Measurements from ENCODE around the gene MET.
"Not testable (repeated sequence)": the region's sequence is repeated elsewhere in the genome, so short reads cannot be mapped to it uniquely, and the experiment has no call there.

MET gene

DNA sequence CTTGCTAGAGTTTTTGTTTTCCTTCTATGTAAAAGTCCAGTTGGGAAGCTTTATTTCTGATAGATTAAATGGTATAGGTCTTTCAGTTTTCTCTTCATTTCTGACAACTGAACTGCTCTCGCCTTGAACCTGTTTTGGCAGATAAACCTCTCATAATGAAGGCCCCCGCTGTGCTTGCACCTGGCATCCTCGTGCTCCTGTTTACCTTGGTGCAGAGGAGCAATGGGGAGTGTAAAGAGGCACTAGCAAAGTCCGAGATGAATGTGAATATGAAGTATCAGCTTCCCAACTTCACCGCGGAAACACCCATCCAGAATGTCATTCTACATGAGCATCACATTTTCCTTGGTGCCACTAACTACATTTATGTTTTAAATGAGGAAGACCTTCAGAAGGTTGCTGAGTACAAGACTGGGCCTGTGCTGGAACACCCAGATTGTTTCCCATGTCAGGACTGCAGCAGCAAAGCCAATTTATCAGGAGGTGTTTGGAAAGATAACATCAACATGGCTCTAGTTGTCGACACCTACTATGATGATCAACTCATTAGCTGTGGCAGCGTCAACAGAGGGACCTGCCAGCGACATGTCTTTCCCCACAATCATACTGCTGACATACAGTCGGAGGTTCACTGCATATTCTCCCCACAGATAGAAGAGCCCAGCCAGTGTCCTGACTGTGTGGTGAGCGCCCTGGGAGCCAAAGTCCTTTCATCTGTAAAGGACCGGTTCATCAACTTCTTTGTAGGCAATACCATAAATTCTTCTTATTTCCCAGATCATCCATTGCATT lies 27.1 kb downstream of the MET start:
- DNase-seq: no peak

DNA sequence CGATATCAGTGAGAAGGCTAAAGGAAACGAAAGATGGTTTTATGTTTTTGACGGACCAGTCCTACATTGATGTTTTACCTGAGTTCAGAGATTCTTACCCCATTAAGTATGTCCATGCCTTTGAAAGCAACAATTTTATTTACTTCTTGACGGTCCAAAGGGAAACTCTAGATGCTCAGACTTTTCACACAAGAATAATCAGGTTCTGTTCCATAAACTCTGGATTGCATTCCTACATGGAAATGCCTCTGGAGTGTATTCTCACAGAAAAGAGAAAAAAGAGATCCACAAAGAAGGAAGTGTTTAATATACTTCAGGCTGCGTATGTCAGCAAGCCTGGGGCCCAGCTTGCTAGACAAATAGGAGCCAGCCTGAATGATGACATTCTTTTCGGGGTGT lies 27.7 kb downstream of the MET start:
- no peak for DNase-seq

DNA sequence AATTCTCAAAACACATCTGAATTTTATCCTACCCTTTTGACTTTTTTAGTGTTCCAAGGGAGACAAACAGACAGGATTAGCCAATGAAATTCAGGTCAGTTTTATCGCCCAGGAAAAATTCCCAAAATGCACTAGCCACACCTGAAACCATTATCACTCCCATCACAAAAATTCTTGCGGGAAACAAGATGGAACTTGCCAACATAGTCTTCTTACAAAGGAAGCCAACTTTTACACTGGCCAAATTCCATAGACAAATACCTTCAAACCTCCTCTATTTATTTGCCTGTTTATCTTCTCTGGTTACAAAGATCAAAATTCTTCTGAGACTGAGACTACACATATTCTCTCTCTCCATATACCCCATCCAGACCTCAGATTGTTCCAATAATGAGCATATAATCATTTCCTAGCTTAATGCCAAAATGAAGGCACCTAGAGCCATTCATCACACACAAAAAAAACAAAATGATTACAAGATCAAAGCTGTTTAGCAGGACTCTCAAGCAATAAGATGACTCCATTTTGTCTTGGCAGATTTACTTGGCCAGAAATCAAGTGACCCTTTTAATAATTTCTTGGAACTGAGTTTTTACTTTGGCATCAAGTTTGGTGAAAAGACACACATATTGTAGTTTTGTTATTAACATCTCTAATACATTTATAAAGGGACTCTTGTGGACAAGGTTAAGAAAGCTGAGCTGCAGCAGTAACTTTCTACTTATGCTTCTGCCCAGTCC lies 30.2 kb downstream of the MET start:
- no peak for DNase-seq

DNA sequence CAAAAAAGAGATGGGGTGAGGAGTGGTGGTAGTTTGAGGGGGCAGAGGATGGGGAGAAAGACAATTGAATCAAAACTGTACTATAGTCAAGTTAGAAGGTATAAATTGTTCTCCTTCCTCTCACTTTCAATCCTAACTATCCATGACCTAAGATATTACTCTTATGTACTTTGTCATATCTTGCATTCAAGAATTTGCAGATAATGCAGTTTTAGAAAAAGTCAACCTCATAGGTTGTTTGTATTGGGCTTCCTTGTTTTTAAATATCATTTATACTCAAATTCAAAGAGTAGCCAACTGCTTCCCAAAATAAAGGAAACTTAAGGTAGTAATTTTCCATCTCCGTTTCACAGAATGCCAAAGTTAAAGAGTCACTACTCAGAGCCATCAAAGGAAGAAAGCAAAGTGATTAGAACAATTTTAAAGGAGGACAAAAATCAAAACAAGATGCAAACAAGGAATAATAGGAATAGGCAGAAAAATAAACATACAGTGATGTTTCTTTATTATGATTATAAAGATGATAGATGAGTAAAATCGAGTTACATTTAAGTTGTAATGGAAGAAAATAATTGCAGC lies 32.7 kb downstream of the MET start:
- DNase-seq: no peak

DNA sequence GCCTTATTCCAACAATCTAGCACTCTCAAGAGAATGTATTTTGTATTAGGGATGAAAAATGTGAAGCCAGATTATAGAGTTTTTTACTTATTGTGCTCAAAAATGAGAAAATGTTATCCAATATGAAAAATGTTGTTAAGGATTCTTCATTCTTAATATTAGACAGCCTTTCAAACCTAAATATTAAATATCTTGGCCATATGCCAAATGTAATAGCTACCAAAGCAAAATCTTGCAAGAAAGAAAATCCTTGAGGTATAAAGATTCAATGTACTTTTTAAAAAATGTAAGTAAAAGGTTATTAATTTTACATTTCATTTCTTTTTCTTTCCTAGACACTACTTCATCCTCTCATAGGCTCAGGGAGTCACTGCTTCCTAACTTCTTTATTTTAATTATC lies 33.4 kb downstream of the MET start:
- DNase-seq: no peak

DNA sequence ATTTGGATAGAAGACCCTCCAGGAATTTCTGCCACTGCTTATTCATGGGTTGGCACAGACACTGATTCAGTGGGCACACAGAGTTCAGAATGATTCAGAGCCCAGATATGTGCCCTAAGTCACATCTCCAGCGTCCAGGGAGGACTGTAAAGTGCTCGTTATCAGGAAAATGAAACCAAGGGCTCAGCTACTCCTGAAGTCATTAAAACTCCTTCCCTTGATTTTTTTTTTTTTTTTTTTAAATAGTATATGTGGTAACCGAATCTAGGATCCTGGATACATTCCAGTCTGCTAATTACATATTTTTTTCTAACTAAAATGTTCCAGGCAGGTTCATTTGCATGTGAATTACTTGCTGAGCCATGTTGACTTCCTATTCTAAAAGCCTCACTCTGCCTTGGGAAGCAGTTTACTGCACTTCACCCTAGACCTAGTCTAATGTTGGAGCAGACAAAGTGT lies 34.7 kb downstream of the MET start:
- DNase-seq: no peak

DNA sequence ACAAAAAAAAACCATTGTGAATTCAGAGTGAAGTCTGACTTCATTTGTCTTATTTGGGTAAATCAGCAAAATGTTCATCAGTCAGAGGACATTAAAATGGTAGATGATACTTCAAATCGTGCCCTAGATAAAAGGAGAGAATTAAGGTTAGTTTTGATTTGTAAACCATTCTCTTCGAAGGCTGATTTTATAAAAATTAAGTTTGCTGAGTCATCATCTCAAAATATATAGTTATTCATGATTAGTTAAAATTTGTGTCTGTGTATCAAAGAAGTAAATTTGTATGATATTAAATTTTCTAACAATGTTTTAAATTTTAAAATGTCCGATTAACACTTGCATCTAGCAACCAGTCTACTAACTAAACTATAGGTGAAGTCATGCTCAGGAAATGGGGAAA lies 35.3 kb downstream of the MET start:
- DNase-seq: no peak

DNA sequence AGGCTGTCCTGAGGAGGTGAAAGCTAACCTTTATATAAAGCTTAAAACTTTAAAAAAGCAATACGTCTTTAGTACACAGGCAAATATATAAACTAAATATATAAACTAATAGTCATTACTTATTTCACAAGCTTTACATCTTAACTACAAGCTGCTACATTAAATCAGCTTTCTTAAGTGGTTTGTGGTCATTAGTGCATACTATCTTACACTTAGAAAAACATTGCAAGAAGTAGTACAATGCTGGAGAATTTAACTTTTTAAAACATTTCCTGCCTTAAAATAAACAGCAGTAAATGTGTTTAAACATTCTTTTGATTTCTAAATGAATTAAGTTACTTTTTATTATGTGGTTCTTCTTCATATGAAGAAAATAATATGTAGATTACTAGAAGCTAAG lies 36.3 kb downstream of the MET start:
- no peak for DNase-seq

DNA sequence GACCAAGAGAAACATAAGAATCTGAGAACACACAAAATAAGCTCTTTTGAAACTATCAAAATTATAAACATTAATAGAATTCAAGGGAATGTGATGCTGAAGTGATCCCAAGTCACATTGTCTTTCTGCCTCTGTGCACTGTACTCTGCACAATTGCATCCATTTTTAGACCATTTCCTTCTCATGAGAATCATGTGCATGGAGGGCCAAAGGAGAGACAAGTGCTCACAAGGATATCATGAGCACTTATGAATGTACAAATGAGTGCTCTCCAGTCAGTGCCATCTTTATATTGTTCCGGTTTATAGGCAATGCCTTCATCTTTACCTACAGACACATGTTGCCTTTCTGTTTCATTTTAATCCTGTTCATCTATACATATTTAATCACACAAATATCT lies 36.9 kb downstream of the MET start:
- no peak for DNase-seq

DNA sequence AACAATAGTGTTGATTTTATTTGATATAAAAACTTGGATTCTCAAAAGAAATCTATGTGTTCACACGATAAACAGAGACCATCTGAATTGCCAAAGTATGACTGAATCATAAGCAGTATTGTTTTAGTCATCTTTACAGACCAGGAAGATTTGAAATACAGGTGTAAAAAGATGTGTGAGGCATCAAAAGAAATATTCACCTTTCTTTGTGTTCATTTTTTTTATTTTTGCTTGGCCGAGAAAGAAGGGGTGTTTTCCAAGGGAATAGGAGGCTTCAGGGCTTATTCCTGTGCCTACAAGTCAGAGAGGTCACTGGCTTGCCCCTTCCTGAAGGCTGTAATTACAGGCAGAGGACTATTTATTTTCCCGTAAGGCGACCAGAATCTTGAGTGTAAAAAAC lies 37.3 kb downstream of the MET start:
- no peak for DNase-seq

DNA sequence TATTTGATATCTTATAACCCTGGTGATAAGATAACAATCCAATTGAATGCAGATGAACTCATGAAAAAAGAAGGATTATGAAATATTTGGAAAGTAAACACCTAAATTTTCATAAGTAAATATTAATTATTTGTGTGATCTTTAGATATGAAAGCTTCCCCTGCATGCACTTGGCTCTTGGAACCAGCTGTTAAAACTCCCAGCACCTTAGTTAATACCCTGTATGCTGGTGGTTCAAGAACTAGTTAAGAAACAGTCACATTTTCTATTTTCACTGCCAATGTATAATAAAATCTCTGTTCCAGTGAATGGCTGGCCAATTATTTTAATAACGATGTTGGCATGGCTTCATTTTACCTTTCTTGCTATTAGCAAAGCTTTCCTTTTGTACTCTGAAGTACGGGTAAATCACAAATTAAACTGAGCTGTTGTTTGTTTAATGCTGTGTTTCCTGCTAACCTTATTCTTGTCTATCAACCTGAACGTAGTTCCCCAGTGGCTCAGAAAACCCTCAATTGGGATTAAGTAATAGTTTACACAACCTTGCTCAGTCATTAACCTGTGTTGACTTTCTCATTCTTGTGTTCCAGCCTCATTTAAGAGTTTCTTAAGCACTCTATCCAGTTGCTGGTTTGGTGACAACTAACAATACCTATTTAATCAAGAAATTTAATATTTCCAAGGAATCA lies 38.9 kb downstream of the MET start:
- no peak for DNase-seq

DNA sequence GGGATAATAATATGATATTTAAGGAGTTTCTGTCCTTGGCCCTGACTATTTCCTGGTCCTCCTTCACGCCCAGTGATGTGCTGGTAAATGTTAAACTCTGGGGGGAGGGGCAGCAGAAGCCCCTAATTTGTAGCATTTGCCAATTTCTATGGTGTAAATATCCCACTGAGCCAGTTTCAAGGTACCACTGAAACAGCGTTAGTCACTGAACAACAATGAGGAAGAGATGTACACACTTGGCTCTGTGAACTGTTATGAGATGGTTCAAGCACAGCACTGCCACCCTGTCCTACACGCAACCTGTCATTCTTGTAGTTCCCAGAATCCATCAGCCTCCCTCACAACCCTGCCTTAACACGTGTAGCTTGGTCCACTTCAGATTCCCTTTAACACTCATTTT lies 39.8 kb downstream of the MET start:
- no peak for DNase-seq

DNA sequence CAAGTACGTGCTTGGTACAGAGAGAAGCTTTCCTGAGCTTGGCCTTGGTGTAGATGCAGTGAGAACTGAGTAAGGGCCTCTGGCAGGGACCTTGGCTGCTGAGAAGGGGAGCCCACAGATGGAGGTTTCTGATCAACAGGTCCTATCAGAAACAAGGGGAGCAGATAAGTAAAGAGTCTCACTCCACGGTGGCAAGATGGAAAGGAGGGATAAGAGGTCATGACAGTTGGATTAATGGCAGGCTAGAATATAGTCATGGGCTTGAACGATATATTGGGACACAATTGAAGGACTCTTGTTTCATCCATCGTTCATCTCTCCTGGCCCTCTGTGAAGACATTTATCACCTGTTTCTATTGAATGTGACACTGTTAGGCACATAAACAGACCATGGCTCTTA lies 41.5 kb downstream of the MET start:
- DNase-seq: no peak

DNA sequence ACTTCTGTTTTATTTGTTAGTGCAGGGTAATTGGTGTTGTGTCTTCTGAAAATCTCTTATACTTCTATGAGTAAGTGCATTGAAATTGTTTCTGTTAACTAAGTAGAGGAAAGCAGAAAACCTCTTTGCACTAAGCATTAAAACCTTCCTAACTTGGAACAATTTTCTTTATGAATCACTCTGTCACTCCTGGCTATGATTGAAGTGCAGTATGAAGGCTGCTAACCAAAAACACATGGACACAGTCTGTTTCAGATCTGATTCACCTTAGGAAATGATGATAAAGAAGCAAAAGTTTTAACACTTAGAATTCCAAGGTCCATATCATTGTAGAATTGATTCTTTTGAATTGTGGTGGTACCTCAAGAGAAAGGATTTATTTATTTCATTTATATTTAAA lies 41.9 kb downstream of the MET start:
- DNase-seq: no peak

DNA sequence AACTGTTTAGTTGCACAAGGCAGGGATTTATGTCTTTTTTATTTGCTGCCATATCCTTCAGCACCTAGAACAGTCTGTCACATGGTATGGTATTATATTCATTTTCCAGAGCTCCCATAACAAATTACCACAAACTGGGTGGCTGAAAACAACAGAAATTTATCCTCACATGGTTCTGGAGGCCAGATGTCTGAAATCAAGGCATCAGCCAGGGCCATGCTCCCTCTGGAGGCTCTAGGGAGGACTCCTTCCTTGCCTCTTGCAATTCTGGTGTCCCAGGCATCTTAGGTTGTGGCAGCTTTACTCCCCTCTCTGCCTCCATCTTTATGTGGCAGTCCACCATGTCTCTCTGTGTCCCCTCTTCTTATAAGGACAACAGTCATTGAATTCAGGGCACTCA lies 43.1 kb downstream of the MET start:
- DNase-seq: no peak

DNA sequence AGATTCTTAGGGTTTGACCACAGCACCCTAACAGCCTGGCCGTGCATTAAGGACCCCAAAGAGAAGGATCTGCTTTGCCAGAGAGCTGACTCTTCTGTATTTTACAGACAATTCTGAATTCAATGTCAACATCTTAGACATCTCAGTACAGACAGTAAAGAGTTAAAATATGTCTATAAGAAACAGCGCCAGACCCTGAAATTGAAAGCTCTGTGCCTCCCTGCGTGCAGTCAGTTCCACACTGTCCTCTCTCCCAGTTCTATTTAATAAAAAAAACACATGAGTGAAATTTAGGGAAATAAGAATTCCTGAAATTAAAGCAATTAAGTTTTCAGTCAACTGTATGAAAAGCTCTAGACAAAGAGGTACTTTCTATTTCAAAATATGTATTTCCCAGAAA lies 45.1 kb downstream of the MET start:
- DNase-seq: no peak

DNA sequence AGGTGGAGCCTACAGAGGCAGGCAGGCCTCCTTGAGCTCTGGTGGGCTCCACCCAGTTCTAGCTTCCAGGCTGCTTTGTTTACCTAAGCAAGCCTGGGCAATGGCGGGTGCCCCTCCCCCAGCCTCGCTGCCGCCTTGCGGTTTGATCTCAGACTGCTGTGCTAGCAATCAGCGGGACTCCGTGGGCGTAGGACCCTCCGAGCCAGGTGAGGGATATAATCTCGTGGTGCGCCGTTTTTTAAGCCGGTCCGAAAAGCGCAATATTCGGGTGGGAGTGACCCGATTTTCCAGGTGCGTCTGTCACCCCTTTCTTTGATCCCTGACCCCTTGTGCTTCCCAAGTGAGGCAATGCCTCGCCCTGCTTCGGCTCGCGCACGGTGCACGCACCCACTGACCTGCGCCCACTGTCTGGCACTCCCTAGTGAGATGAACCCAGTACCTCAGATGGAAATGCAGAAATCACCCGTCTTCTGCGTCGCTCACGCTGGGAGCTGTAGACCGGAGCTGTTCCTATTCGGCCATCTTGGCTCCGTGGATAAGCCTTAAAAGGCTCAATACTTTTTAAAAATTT lies 52.0 kb downstream of the MET start:
- not testable (repeated sequence) for DNase-seq

DNA sequence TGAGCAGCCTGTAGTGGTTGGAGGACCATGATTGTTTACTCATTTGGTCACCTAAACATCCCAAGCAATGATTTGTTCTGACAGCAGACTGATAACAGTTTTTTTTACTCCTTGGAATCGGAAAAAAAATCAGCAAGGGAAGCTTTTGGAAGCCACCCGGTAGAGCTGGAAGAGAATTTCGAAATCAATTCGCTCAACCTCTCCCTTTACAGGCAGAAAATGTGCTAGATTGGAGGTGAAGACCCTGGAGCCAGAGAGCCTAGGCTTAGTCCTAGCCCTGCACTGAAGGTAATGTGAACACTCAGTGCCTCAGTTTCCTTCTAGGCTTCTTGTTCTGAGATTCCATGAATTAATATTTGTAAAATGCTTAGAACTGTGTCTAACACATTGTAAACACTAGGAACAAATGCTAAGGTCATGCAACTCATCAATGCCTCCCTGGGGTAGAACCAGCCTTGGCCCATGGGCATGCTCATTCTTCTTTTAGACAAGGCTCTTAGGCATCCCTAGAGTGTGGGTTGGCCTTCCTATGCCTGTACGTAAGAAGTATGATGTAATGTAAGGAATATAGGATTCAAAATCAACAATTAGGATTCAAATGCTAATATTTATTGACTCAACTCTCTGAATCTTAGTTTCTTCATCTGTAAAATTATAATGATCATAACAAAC lies 52.7 kb downstream of the MET start:
- DNase-seq: no peak

DNA sequence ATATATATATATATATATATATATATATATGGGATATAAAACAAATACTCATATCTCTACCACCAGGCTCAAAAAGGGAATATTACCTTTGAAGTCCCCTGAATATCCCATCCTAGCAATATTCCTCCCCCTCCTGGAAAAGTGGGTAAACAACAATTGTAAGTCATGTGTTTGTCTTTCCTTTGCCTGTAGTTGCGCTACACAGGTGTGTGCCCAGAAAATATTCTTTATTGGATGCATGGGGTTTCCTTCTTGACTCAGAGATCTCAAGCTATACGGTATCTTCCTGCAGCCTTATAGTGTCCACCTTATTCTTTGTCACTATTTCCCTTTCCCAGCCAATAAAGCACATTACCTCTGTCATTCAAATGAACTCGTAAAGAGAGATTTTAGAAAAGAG lies 54.2 kb downstream of the MET start:
- no peak for DNase-seq

DNA sequence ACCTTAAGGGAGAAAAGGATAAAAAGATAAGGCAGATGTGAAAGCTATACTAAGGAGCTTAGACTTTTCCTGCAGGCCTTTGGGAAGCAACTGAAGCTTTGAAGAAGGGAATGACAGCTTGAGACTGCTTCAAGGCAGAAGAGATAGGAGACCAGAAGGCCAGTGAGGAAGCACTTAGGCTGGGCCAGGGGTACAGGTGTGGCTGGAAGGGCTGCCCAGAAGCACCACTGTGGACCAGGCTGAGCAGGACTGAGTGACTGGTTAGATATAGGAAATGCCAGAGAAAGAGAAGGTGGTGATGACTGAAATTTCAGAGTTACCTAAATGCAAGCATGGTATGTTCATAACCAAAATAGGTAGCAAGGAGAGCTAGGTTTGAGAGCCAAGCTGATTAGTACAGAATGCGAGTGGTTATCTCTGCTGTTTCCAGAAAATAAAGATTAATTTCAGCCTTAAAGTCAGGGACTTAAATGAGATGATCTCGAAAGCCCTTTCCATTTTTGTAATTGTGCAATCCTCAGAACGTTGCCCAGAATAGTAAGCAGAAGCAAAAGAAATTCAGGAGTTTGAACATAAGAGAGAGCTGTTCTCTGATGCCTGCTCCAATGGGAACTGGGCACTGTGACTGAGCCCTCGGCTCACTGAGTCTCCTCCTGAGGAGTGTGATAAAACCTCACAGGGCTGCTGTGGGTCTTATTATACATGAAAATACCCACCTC lies 54.9 kb downstream of the MET start:
- no peak for DNase-seq

DNA sequence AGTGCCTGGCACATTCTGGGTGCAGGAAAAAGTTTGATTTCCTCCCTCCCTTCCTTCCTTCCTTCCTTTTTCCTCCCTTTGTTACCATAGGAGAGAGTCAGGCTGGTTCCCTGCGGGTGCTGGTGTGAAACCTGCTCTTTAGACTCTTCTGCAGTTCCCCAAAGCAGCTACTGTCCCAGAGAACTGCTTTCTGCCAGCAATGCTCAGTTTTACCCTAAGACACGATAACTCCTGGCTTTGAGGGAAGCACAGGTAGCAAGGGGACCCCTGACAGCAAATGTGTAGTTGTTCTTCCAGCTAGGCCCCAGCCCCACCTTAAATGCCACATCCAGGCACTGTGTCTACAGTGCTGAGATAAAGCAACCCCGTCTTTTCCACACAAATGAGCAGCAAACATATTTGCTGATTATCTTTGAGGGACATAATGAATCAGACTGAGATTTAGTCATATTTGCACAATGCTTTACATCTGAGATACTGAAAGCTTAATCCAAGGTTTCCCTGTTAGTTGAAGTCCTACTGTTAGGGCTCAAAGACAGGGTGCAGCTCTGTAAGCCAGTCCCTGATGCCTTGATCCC lies 55.5 kb downstream of the MET start:
- DNase-seq: no peak

DNA sequence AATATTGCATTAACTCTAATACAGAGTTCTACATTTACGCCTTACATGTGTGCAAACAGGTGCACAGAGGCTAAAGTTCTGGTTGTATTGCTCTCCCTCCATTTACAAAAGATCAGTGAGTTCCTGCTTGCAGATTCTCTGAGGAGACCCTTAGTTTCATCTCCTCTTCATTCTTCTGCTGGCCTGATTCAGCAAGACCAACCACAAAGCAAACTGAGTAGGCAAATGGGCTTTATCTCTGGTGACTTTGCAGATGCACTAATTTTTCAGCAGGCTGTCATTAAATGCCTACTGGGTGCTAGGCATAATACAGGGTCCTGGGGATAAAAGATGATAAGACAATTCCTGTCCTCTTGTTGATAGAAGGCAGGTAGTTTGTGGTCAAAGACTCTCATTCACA lies 56.4 kb downstream of the MET start:
- DNase-seq: no peak
